NOMO-1 treated with dmso at 0.1 percent for 144 hours (cell line): ENCODE data around the gene ATG2B.

Source experiments
- DNase-seq: peaks from one replicate; lab custom pipeline; 2025; ENCODE audit not compliant: unreplicated experiment; lab: John Stamatoyannopoulos, UW

ATG2B gene

GRCh38 chr14:96271421-96271762 lies 91.7 kb downstream of the ATG2B start:
- no peak for DNase-seq

GRCh38 chr14:96270565-96271420 lies 92.3 kb downstream of the ATG2B start:
- DNase-seq: no peak

GRCh38 chr14:96269359-96269710 lies 93.8 kb downstream of the ATG2B start:
- no peak for DNase-seq

- no peak for DNase-seq
These were observed 94.4 kb downstream of the ATG2B start for GRCh38 chr14:96268431-96269358.

GRCh38 chr14:96267916-96268315 lies 95.2 kb downstream of the ATG2B start:
- DNase-seq: no peak

- DNase-seq: no peak
These were observed 95.8 kb downstream of the ATG2B start for GRCh38 chr14:96267336-96267735.

GRCh38 chr14:96265383-96266095 lies 97.6 kb downstream of the ATG2B start:
- DNase-seq: no peak

GRCh38 chr14:96264853-96265252 lies 98.3 kb downstream of the ATG2B start:
- no peak for DNase-seq

GRCh38 chr14:96264200-96264553 lies 99.0 kb downstream of the ATG2B start:
- DNase-seq: no peak

GRCh38 chr14:96263347-96264199 lies 99.6 kb downstream of the ATG2B start:
- DNase-seq: no peak

GRCh38 chr14:96261772-96262655 lies 101.1 kb downstream of the ATG2B start:
- no peak for DNase-seq

GRCh38 chr14:96261053-96261452 lies 102.1 kb downstream of the ATG2B start:
- no peak for DNase-seq

GRCh38 chr14:96260341-96260821 lies 102.8 kb downstream of the ATG2B start:
- no peak for DNase-seq

GRCh38 chr14:96257900-96258299 lies 105.2 kb downstream of the ATG2B start:
- DNase-seq: no peak

- DNase-seq: no peak
These were observed 106.1 kb downstream of the ATG2B start for GRCh38 chr14:96257056-96257455.

- no peak for DNase-seq
These were observed 106.7 kb downstream of the ATG2B start for GRCh38 chr14:96256407-96256806.

GRCh38 chr14:96255501-96256366 lies 107.4 kb downstream of the ATG2B start, which contains the start of gene BDKRB1:
BDKRB1 (plus strand) TSS chr14:96256210; CDS start chr14:96263683, 7,473 bp downstream.
- DNase-seq: no peak

GRCh38 chr14:96254687-96255086 lies 108.5 kb downstream of the ATG2B start:
- DNase-seq: no peak
